Measurements from ENCODE around the gene SAT1.

Gene SAT1

GRCh38 chrX:23832721-23833120 is 49.7 kb downstream of the SAT1 start:
- Histone ChIP-seq H3K4me3 (ENCODE audit: low read depth in 1 of 5, low read length in 5 of 5) (no peak overlapping the region), H3K9ac (ENCODE audit: low read length in 5 of 5) (no peak overlapping the region), H3K27ac (ENCODE audit: low read depth, low read length) (no peak overlapping the region), H3K9me3 (ENCODE audit: control insufficient read depth in 5 of 5, low read length in 5 of 5) (no peaks in the 10 kb centered on the region), H3K27me3 (ENCODE audit: control insufficient read depth in 5 of 5, insufficient read depth in 4 of 5, low read length in 5 of 5) (no peaks in the 10 kb centered on the region), H3K4me1 (ENCODE audit: control insufficient read depth in 5 of 5, insufficient read depth in 5 of 5, low read length in 5 of 5) (no peaks in the 10 kb centered on the region), H3K36me3 (ENCODE audit: control insufficient read depth in 5 of 5, insufficient read depth in 5 of 5, low read length in 5 of 5) (no peaks in the 10 kb centered on the region)
